Fibroblast of the aortic adventitia (primary cell): ENCODE data around the gene MRPL41. TPM values are rescaled to one million over a fixed set of nuclear protein-coding genes. Genes with fewer than 3 reads are reported as not detected.

Experiments
- DNase-seq: peaks from one replicate; pipeline ENCODE4 v3.0.0-alpha.2; 2010; ENCODE audit warnings: low read depth
- H3K4me3 ChIP-seq: 2 replicates; pipeline ENCODE4 v1.5.1; 2011; ENCODE audit warnings: low read depth, mild to moderate bottlenecking, control low read depth, low read length, moderate library complexity
- CTCF ChIP-seq: IDR thresholded peaks from 2 replicates; pipeline ENCODE4 v1.5.1; 2011; ENCODE audit warnings: mild to moderate bottlenecking, low read length, control low read depth, inconsistent platforms; ENCODE audit not compliant: insufficient read depth
- total RNA-seq: library from RNA; depleted of rRNA; stranded (reverse); fragments of >200 nt; gene quantifications from 2 replicates; pipeline ENCODE4 v1.2.3, GENCODE V29; 2012; ENCODE audit warnings: low replicate concordance

Gene MRPL41
- total RNA-seq, 1 donor, result 27.7 TPM

- DNase-seq, result no peak
- TF ChIP-seq CTCF, result no peak
These were observed 32.1 kb upstream of the MRPL41 start for GRCh38 chr9:137519553-137519952.

GRCh38 chr9:137520614-137521404, 30.9 kb upstream of the MRPL41 start:
- H3K4me3 ChIP-seq, result no peak overlapping the region
- no peak for DNase-seq
- no peak for TF ChIP-seq CTCF

More at GRCh38 chr9:137519553-137519952, 32.1 kb upstream of the MRPL41 start:
- no peak overlapping the region for H3K4me3 ChIP-seq

GRCh38 chr9:137521405-137521985, 30.2 kb upstream of the MRPL41 start:
- no peak for TF ChIP-seq CTCF
- no peak for DNase-seq
- no peak overlapping the region for H3K4me3 ChIP-seq

GRCh38 chr9:137522746-137523455, 28.8 kb upstream of the MRPL41 start:
- H3K4me3 ChIP-seq, result no peak overlapping the region
- TF ChIP-seq CTCF, result no peak
- DNase-seq, result no peak

GRCh38 chr9:137524161-137524980, 27.3 kb upstream of the MRPL41 start:
- no peak overlapping the region for H3K4me3 ChIP-seq
- TF ChIP-seq CTCF, result no peak
- DNase-seq, result no peak

- no peak for TF ChIP-seq CTCF
- no peak overlapping the region for H3K4me3 ChIP-seq
- DNase-seq, result no peak
These were observed 26.7 kb upstream of the MRPL41 start for GRCh38 chr9:137524981-137525317.
